IMR-90 (cell line): ENCODE results near the gene CDK5RAP2. TPM values are rescaled to one million over a fixed set of nuclear protein-coding genes. Genes with fewer than 3 reads are reported as not detected.

Experiments used
- ATAC-seq: fragments of 200-7000 bp; cut with Tn5 transposase; 2 replicates; pipeline ENCODE4 v1.9.1; 2020; ENCODE audit warnings: low read depth, mild to moderate bottlenecking, moderate library complexity
- BruUV-seq: library from RNA; stranded (reverse); fragments of 400-500 nt; replicated peaks from 2 replicates; lab custom pipeline; 2021; lab: Mats Ljungman, UMichigan
- CTCF ChIA-PET: fragments of 300-600 bp; formaldehyde crosslinking; extraction: SDS; loops from one replicate; lab custom pipeline; 2021; ENCODE audit warnings: antibody characterized with exemption; lab: Yijun Ruan, JAX
- POLR2A ChIA-PET: fragments of 300-600 bp; sonication (Branson Sonifier 250); formaldehyde crosslinking; loops from one replicate; lab custom pipeline; 2022; ENCODE audit warnings: antibody characterized with exemption; ENCODE audit not compliant: unreplicated experiment; lab: Charles Lee
- DNase-seq: peaks from one replicate; pipeline ENCODE4 v3.0.0; 2013
- H2AFZ ChIP-seq: replicated peaks from 2 replicates; pipeline ENCODE3; 2013; ENCODE audit warnings: low read length, mild to moderate bottlenecking; ENCODE audit not compliant: poor library complexity
- H2AK5ac ChIP-seq: 2 replicates; pipeline ENCODE4 v1.6.1; 2013; ENCODE audit warnings: low read depth, low read length, inconsistent platforms
- H2AK9ac ChIP-seq: replicated peaks from 2 replicates; pipeline ENCODE3; 2013; ENCODE audit warnings: mild to moderate bottlenecking, low read depth, low read length, moderate library complexity; ENCODE audit not compliant: poor library complexity
- H2BK120ac ChIP-seq: 2 replicates; pipeline ENCODE4 v1.6.1; 2013; ENCODE audit warnings: low read depth, low read length, inconsistent platforms
- H2BK15ac ChIP-seq: 3 replicates; pipeline ENCODE4 v1.6.1; 2013; ENCODE audit warnings: low read depth, low read length, inconsistent platforms
- H2BK20ac ChIP-seq: 2 replicates; pipeline ENCODE4 v1.6.1; 2013; ENCODE audit warnings: low read depth, mild to moderate bottlenecking, inconsistent platforms, low read length, moderate library complexity
- H2BK5ac ChIP-seq: 2 replicates; pipeline ENCODE4 v1.6.1; 2013; ENCODE audit warnings: mild to moderate bottlenecking, low read depth, low read length, inconsistent platforms; ENCODE audit not compliant: poor library complexity, severe bottlenecking
- H3K14ac ChIP-seq: replicated peaks from 2 replicates; pipeline ENCODE4 v1.6.1; 2013; ENCODE audit warnings: low read depth, low read length, inconsistent platforms
- H3K18ac ChIP-seq: 2 replicates; pipeline ENCODE4 v1.6.1; 2013; ENCODE audit warnings: low read depth, low read length, control low read depth
- H3K23ac ChIP-seq: 2 replicates; pipeline ENCODE4 v1.6.1; 2013; ENCODE audit warnings: low read depth, low read length, inconsistent platforms
- H3K27ac ChIP-seq: 2 replicates; pipeline ENCODE4 v1.5.1; 2013; ENCODE audit warnings: mild to moderate bottlenecking, control low read depth, low read length; ENCODE audit not compliant: insufficient read depth
- H3K27me3 ChIP-seq: 2 replicates; pipeline ENCODE4 v1.6.1; 2013; ENCODE audit warnings: low read length; ENCODE audit not compliant: control insufficient read depth, insufficient read depth
- H3K36me3 ChIP-seq: 2 replicates; pipeline ENCODE4 v1.6.1; 2013; ENCODE audit warnings: low read length, mixed read lengths; ENCODE audit not compliant: control insufficient read depth, insufficient read depth
- H3K4ac ChIP-seq: 2 replicates; pipeline ENCODE4 v1.6.1; 2013; ENCODE audit warnings: low read depth, low read length, inconsistent platforms
- H3K4me1 ChIP-seq: 2 replicates; pipeline ENCODE4 v1.6.1; 2013; ENCODE audit warnings: low read length, mixed read lengths; ENCODE audit not compliant: control insufficient read depth, insufficient read depth
- H3K4me2 ChIP-seq: 2 replicates; pipeline ENCODE4 v1.6.1; 2013; ENCODE audit warnings: low read depth, mild to moderate bottlenecking, control low read depth, low read length, moderate library complexity
- H3K4me3 ChIP-seq: 2 replicates; pipeline ENCODE4 v1.5.1; 2013; ENCODE audit warnings: low read depth, mild to moderate bottlenecking, control low read depth, low read length, moderate library complexity; ENCODE audit not compliant: insufficient read depth
- H3K56ac ChIP-seq: 2 replicates; pipeline ENCODE4 v1.6.1; 2013; ENCODE audit warnings: low read length, inconsistent platforms; ENCODE audit not compliant: insufficient read depth; ENCODE audit errors: extremely low read depth
- H3K79me1 ChIP-seq, 2 experiments: 2 replicates each; pipeline ENCODE4 v1.6.1; 2013; ENCODE audit warnings: low read length in 2 of 2, inconsistent platforms in 1 of 2, low read depth in 1 of 2
- H3K9ac ChIP-seq: 2 replicates; pipeline ENCODE4 v1.6.1; 2013; ENCODE audit warnings: low read depth, low read length, control low read depth
- H3K9me1 ChIP-seq: 2 replicates; pipeline ENCODE4 v1.6.1; 2013; ENCODE audit warnings: low read length, inconsistent platforms; ENCODE audit not compliant: insufficient read depth
- H3K9me3 ChIP-seq: 2 replicates; pipeline ENCODE4 v1.6.1; 2013; ENCODE audit warnings: low read length; ENCODE audit not compliant: control insufficient read depth, insufficient read depth
- H4K20me1 ChIP-seq: 2 replicates; pipeline ENCODE4 v1.6.1; 2013; ENCODE audit warnings: low read length, inconsistent platforms; ENCODE audit not compliant: insufficient read depth
- H4K5ac ChIP-seq: 2 replicates; pipeline ENCODE4 v1.6.1; 2013; ENCODE audit warnings: mild to moderate bottlenecking, low read depth, low read length, control low read depth
- H4K8ac ChIP-seq, 2 experiments: 2 replicates each; pipeline ENCODE4 v1.6.1; 2013; ENCODE audit warnings: low read depth in 2 of 2, low read length in 2 of 2, control low read depth in 1 of 2, inconsistent platforms in 1 of 2
- H4K91ac ChIP-seq: 2 replicates; pipeline ENCODE4 v1.6.1; 2013; ENCODE audit warnings: low read depth, low read length, inconsistent platforms; ENCODE audit not compliant: insufficient read depth
- BHLHE40 ChIP-seq: fragments of 150-350 bp; IDR thresholded peaks from 2 replicates; pipeline ENCODE4 v1.6.1; 2016; ENCODE audit warnings: mild to moderate bottlenecking, low read depth, low read length
- FOS ChIP-seq: fragments of 150-350 bp; IDR thresholded peaks from 2 replicates; pipeline ENCODE4 v1.6.1; 2016; ENCODE audit warnings: low read depth, low read length
- RAD21 ChIP-seq: IDR thresholded peaks from 2 replicates; pipeline ENCODE4 v1.6.1; 2012; ENCODE audit warnings: low read length, improper control_type of control experiment
- RCOR1 ChIP-seq: IDR thresholded peaks from 2 replicates; pipeline ENCODE4 v1.6.1; 2012; ENCODE audit warnings: mild to moderate bottlenecking, low read length, improper control_type of control experiment; ENCODE audit not compliant: insufficient replicate concordance
- WGBS, 2 experiments: methylation state at CpG; one replicate each; pipeline versions ENCODE4 v1.1.5 to v1.1.7; 2013; ENCODE audit warnings: missing lambda C conversion rate in 2 of 2; ENCODE audit not compliant: insufficient read length in 1 of 2; ENCODE audit errors: extremely low coverage in 2 of 2; 5-methylcytosine and 5-hydroxymethylcytosine counted together
- dilution Hi-C: fragments of 300-500 bp; cut with HindIII; formaldehyde crosslinking; loops from one replicate; pipeline ENCODE4 v1.14.3; 2018; ENCODE audit warnings: low sequenced_read_pairs; ENCODE audit not compliant: unreplicated experiment
- in situ Hi-C: fragments of 300-500 bp; cut with MboI; formaldehyde crosslinking; loops from 3 replicates; pipeline ENCODE4 v1.14.3; 2019; ENCODE audit warnings: low sequenced_read_pairs, inconsistent platforms, mixed read lengths
- intact Hi-C: fragments of 100-400 bp; cut with micrococcal nuclease; formaldehyde crosslinking; loops from 2 replicates; pipeline ENCODE4 v1.10.0; 2022
- polyA plus RNA-seq, 3 experiments: library from polyadenylated mRNA; depleted of rRNA; stranded (reverse); fragments of >200 nt; gene quantifications; 2 replicates each; pipeline ENCODE4 v1.2.3, GENCODE V29; 2012; ENCODE audit warnings: low replicate concordance in 1 of 3
- total RNA-seq: library from RNA; depleted of rRNA; stranded (reverse); fragments of >200 nt; gene quantifications from 2 replicates; pipeline ENCODE4 v1.2.3, GENCODE V29; 2012

CDK5RAP2 gene
- total and polyA plus RNA-seq, 2 of the 4 experiments (the other 2 are of a cell fraction), result 29.5 to 31.7 TPM

DNA sequence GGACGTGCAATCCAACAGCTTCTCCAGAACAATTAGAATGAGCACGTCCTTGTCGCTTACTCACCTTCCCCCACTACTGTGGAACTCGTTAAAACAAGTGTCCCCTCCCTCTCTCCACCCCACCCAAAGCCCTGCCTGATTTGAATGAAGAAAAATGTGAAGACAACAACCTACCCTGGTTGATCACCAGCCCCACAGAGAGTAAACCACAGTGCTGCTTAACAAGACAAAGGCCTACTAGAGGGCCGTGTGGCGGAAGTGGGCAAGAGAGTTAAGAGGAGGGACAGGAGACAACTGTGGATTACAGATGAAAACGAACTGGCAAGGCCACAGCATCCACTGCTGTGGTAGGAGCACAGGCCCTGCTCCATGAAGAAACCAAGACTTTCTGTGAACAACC lies 51.1 kb downstream of the CDK5RAP2 start:
- ChIA-PET CTCF (no interaction called here), POLR2A (no interaction called here)
- Histone ChIP-seq H3K4me3 (no peak overlapping the region), H3K36me3 (peaks cover 43% of the 10 kb centered on the region), H3K9ac (no peak overlapping the region), H3K79me1 (no peaks in the 10 kb centered on the region; a peak in 1 of 4 replicates), H3K56ac (no peak overlapping the region), H2AK5ac (no peak overlapping the region), H4K8ac (no peak overlapping the region), H2BK15ac (no peak overlapping the region), H2BK20ac (no peak overlapping the region), H3K23ac (no peak overlapping the region), H2BK5ac (no peak overlapping the region), H2BK120ac (no peak overlapping the region), H2AK9ac (no peak overlapping the region), H4K5ac (no peak overlapping the region), H4K20me1 (no peaks in the 10 kb centered on the region), H3K27ac (no peak overlapping the region), H3K18ac (no peak overlapping the region), H3K4me1 (no peaks in the 10 kb centered on the region), H2AFZ (no peak overlapping the region), H3K9me1 (0 out of 2 replicates have a peak, but pooled peaks cover 3% of the 10 kb centered on the region), H3K9me3 (no peaks in the 10 kb centered on the region), H3K4ac (no peak overlapping the region), H3K4me2 (no peak overlapping the region), H3K14ac (no peak overlapping the region), H3K27me3 (no peaks in the 10 kb centered on the region), H4K91ac (no peak overlapping the region)
- in situ Hi-C loops (no loop called here), dilution Hi-C loops (no loop called here), intact Hi-C loops (no loop called here)
- no peak for TF ChIP-seq FOS
- no peak for TF ChIP-seq RCOR1
- no peak for TF ChIP-seq RAD21
- TF ChIP-seq BHLHE40, result no peak
- DNase-seq (no peak), ATAC-seq (no peak)
- no TSS peak for BruUV-seq
- no CpG with 5 or more reads among the region's 7 CpGs for WGBS, 2 experiments
